ENCODE results near the gene THADA.
A peak's percentile ranks its signal among the peaks of the same experiment; 100 is the strongest.

THADA gene

DNA sequence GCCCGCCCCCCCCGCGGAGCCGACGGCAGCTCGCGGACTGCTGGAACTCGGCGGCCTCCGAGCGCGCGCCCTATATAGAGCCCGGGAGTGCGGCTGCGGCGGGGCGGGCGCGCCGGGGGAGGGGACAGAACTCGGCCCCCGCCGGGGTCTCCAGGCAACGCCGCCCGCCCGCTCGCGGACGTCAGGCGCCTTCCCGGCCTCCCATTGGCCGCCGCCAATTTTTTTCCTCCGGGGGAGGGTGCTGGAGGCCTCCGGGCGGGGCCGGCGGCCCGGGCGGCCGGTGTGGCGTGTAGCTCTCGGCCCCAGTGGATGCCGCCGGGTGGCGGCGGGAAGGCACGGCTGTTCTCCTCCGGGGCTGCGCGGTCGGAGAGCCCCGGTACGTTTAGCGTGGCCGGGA, 369.3 kb downstream of the THADA start, which contains the start of gene ZFP36L2:
Gene ZFP36L2 (minus strand): TSS at position 49 of the 397 bp plus-strand sequence. CDS start 291 bp downstream, outside the sequence.
- no peak for TF ChIP-seq CTCF (IDR thresholded peaks at IDR 0.05; ENCODE audit: insufficient read depth, missing control alignments)
- FAIRE-seq (no peak), DNase-seq (ENCODE audit: insufficient read length, low spot score) (peak; percentile 90)

GRCh38 chr2:43225788-43226557, 369.9 kb downstream of the THADA start:
- no peak for TF ChIP-seq CTCF (IDR thresholded peaks at IDR 0.05; ENCODE audit: insufficient read depth, missing control alignments)
- no peak for FAIRE-seq
- no peak for DNase-seq (ENCODE audit: insufficient read length, low spot score)

- DNase-seq (ENCODE audit: insufficient read length, low spot score) (no peak), FAIRE-seq (no peak)
- TF ChIP-seq CTCF (IDR thresholded peaks at IDR 0.05; ENCODE audit: insufficient read depth, missing control alignments) = no peak
Measured at GRCh38 chr2:43225093-43225787, 370.6 kb downstream of the THADA start.

GRCh38 chr2:43224571-43225092, 371.2 kb downstream of the THADA start:
- no peak for TF ChIP-seq CTCF (IDR thresholded peaks at IDR 0.05; ENCODE audit: insufficient read depth, missing control alignments)
- DNase-seq (ENCODE audit: insufficient read length, low spot score) (no peak), FAIRE-seq (no peak)

DNA sequence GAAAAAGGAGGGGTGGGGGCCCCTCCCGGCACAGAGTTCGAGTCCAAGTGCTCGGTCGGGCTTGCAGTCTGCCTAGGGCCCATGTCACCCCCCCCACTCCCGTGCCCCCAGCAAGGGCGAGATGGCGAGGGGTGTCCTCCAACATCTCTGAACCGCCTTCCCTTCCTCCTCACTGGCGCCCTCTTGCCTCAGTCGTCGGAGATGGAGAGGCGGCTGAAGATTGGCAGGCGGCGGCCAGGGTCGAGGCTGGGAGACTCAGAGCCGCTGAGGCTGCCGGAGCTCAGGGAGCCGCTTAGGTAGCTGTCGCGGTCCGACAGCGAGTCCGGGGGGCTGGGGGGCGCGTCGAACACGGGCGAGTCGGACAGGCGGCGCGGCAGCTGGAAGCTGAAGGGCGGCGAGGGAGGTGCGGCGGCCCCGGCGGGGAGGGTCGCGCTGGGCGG, 371.7 kb downstream of the THADA start:
- FAIRE-seq = no peak
- DNase-seq (ENCODE audit: insufficient read length, low spot score) = no peak
- TF ChIP-seq CTCF (IDR thresholded peaks at IDR 0.05; ENCODE audit: insufficient read depth, missing control alignments) = peak; percentile 63

- FAIRE-seq (no peak), DNase-seq (ENCODE audit: insufficient read length, low spot score) (no peak)
- no peak for TF ChIP-seq CTCF (IDR thresholded peaks at IDR 0.05; ENCODE audit: insufficient read depth, missing control alignments)
Measured at GRCh38 chr2:43223521-43224001, 372.3 kb downstream of the THADA start.

Measured in D721Med (cell line).